Right atrium auricular region (tissue), 2 donors: ENCODE data around the gene CYP2B6. TPM values are rescaled to one million over a fixed set of nuclear protein-coding genes. Genes with fewer than 3 reads are reported as not detected.

Experiments
- DNase-seq: peaks from one replicate; pipeline ENCODE4 v3.0.0-alpha.2; 2019; ENCODE audit warnings: low spot score
- H3K27ac ChIP-seq, 2 donors: fragments of 200-600 bp; sonication (generic); 1 replicate in 1 of 2; 2 replicates in 1 of 2; pipeline ENCODE4 v1.5.1; 2016 to 2019
- H3K27me3 ChIP-seq, 2 donors: fragments of 200-600 bp; sonication (generic); one replicate each; pipeline versions ENCODE4 v1.5.1 to v1.6.0; 2017 to 2019
- H3K36me3 ChIP-seq: fragments of 200-600 bp; sonication (generic); one replicate; pipeline ENCODE4 v1.5.1; 2016
- H3K4me1 ChIP-seq, 2 donors: fragments of 200-600 bp; sonication (generic); one replicate each; pipeline versions ENCODE4 v1.5.1 to v1.6.0; 2017 to 2019
- H3K4me3 ChIP-seq, 2 donors: fragments of 200-600 bp; sonication (generic); 1 replicate in 1 of 2; 2 replicates in 1 of 2; pipeline ENCODE4 v1.5.1; 2017 to 2019; ENCODE audit warnings: mild to moderate bottlenecking in 1 of 2, moderate library complexity in 1 of 2
- H3K9me3 ChIP-seq, 2 donors: fragments of 200-600 bp; sonication (generic); one replicate each; pipeline ENCODE4 v1.5.1; 2019
- total RNA-seq, 2 donors: library from RNA; depleted of rRNA; stranded (reverse); fragments of >200 nt; gene quantifications; one replicate each; pipeline ENCODE4 v1.1.0, GENCODE V29; 2016
- TF ChIP-seq, protein P1 (sequence below), 2 donors: fragments of 200-600 bp; sonication (generic); IDR thresholded peaks; one replicate each; pipeline ENCODE4 v1.5.1; 2019; ENCODE audit warnings: antibody characterized with exemption in 2 of 2

CYP2B6 gene
- total RNA-seq, 2 donors from 2014 or later: not detected

DNA sequence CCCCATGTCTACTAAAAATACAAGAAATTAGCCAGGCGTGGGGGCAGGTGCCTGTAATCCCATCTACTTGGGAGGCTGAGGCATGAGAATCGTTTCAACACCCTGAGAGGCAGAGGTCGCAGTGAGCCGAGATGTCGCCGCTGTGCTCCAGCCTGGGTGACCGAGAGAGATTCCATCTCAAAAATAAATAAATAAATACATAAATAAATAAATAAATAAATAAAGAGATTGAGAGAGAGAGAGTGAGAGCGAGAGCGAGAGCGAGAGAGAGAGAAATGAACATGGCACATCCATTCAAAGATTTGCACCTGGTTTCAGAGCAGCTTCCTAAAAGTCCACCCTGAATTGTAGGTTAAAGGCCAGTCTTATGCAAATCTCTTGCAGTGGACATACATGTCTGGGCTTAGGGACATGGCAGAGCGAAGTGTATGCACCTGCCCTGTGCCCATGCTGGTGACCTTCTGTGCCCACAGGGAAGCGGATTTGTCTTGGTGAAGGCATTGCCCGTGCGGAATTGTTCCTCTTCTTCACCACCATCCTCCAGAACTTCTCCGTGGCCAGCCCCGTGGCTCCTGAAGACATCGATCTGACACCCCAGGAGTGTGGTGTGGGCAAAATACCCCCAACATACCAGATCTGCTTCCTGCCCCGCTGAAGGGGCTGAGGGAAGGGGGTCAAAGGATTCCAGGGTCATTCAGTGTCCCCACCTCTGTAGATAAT lies 42.3 kb upstream of the CYP2B6 start:
- Histone ChIP-seq H3K4me1 (no peaks in the 10 kb centered on the region), H3K9me3 (peaks cover 3 to 9% of the 10 kb centered on the region in 2 donors), H3K36me3 (no peaks in the 10 kb centered on the region), H3K27me3 (no peaks in the 10 kb centered on the region), H3K4me3 (no peak overlapping the region), H3K27ac (no peak overlapping the region)
- TF ChIP-seq, protein P1, sequence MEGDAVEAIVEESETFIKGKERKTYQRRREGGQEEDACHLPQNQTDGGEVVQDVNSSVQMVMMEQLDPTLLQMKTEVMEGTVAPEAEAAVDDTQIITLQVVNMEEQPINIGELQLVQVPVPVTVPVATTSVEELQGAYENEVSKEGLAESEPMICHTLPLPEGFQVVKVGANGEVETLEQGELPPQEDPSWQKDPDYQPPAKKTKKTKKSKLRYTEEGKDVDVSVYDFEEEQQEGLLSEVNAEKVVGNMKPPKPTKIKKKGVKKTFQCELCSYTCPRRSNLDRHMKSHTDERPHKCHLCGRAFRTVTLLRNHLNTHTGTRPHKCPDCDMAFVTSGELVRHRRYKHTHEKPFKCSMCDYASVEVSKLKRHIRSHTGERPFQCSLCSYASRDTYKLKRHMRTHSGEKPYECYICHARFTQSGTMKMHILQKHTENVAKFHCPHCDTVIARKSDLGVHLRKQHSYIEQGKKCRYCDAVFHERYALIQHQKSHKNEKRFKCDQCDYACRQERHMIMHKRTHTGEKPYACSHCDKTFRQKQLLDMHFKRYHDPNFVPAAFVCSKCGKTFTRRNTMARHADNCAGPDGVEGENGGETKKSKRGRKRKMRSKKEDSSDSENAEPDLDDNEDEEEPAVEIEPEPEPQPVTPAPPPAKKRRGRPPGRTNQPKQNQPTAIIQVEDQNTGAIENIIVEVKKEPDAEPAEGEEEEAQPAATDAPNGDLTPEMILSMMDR (IDR thresholded peaks at IDR 0.05): no peak
- no peak for DNase-seq

DNA sequence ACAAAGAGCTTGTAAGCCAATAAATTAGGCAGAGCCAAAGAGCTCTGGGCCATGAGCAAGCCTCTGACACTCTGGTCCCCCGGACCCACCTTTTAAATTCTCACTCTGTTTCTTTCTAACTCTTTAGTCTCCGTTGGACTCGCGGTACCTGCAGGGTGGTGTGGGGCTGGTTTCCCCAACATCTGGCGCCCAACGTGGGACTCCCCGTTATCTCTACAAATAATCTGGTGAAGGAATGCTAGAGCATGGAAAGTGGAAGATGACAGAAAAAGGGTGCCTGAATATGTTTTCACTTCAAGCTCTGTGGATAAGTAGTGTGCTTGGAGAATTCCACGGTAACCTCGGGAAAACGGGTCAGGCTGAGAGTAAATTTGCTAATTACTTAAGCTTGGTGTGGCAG lies 36.5 kb upstream of the CYP2B6 start:
- DNase-seq: no peak

DNA sequence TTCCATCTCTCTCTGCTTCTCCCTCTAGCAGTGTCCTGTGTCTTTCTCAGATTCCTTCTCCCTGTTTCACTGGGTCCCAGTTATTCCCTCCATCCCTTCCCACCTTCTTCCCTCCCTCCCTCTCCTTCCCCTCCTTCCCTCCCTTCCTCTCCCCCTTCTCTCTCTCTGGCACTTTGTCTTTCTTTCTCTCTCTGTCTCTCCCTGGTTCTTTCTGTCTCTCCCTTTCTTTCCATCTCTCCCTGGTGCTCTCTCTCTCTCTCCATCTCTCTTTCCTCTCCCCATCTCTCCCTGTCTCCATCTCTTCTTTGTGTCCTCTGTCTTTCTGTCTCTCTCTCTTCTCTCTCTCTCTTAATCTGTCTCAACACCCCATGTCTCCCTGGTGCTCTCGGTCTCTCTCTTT lies 31.7 kb upstream of the CYP2B6 start:
- no peak overlapping the region for H3K4me3 ChIP-seq
- no peaks in the 10 kb centered on the region for H3K36me3 ChIP-seq
- TF ChIP-seq, protein P1 (IDR thresholded peaks at IDR 0.05): no peak
- no peak for DNase-seq
- H3K9me3 ChIP-seq: peaks cover 5 to 17% of the 10 kb centered on the region in 2 donors
- H3K27ac ChIP-seq: no peak overlapping the region
- H3K4me1 ChIP-seq: no peaks in the 10 kb centered on the region
- no peaks in the 10 kb centered on the region for H3K27me3 ChIP-seq

More for the DNA sequence above, 36.5 kb upstream of the CYP2B6 start:
- Histone ChIP-seq H3K9me3 (peaks cover 10 to 33% of the 10 kb centered on the region in 2 donors), H3K27ac (no peak overlapping the region), H3K27me3 (no peaks in the 10 kb centered on the region), H3K36me3 (no peaks in the 10 kb centered on the region), H3K4me1 (no peaks in the 10 kb centered on the region), H3K4me3 (no peak overlapping the region)
- TF ChIP-seq, protein P1 (IDR thresholded peaks at IDR 0.05): no peak

DNA sequence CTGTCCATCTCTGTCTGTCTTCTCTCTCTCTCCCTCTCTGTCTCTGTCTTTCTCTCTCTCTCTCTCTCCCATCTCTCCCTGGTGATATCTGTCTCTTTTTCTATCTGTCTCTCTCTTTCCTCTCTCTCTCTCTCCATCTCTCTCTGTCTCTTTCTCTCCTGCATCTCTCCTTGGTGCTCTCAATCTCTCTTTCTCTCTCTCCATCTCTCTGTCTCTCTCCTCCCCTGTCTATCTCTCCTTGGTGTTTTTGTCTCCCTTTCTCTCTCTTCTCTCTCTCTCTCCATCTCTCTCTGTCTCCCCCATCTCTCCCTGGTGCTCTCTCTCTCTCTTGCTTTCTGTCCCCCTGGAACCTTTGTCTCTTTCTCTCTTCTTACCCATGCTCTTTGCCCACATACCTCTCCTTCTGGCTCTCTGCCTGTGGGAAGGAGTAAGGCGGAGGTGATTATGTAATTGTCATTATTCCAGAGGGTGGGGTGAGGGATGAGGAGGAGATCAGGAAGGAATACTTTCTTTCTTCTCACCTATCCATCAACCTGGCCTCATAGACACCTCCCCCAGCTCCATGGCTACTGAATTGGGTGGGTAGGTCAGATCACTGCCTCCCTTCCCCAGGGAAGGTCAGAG lies 30.9 kb upstream of the CYP2B6 start:
- no peaks in the 10 kb centered on the region for H3K27me3 ChIP-seq

DNA sequence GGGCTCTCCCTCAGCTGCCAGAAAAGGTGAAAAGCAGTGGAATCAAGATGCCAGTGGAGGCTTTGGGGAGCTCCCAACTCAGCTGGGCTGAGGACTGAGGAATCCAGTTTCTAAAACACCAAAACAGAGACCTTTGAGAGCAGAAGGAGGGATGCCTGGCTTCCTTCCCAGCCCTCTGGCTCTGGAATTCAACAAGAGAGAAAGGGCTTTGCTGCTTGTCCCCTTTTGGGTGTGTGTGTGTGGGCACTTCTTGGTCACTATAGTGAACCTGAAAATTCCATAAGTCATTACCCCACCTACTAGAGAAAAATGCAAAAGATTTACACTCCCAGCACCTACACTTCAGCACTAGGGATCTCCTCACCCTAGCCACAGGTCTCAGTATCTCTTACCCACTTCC lies 30.3 kb upstream of the CYP2B6 start:
- no peak for DNase-seq
- no peaks in the 10 kb centered on the region for H3K4me1 ChIP-seq
- H3K36me3 ChIP-seq: no peaks in the 10 kb centered on the region
- no peaks in the 10 kb centered on the region for H3K27me3 ChIP-seq
- H3K4me3 ChIP-seq: no peak overlapping the region
- TF ChIP-seq, protein P1 (IDR thresholded peaks at IDR 0.05): no peak
- H3K27ac ChIP-seq: no peak overlapping the region
- H3K9me3 ChIP-seq: peaks cover 0 to 3% of the 10 kb centered on the region in 2 donors

More for the DNA sequence above, 30.9 kb upstream of the CYP2B6 start:
- no peaks in the 10 kb centered on the region for H3K4me1 ChIP-seq
- TF ChIP-seq, protein P1 (IDR thresholded peaks at IDR 0.05): no peak
- H3K9me3 ChIP-seq: peaks cover 0 to 9% of the 10 kb centered on the region in 2 donors
- no peaks in the 10 kb centered on the region for H3K36me3 ChIP-seq
- no peak overlapping the region for H3K27ac ChIP-seq
- no peak for DNase-seq
- H3K4me3 ChIP-seq: no peak overlapping the region
